Measurements from ENCODE around the gene NPAS3.

NPAS3 gene

GRCh38 chr14:33315217-33315616, 376.5 kb downstream of the NPAS3 start:
- no peak for DNase-seq (ENCODE audit: low read depth in 2 of 2, low spot score in 1 of 2)

GRCh38 chr14:33315721-33316120, 377.0 kb downstream of the NPAS3 start:
- no peak for DNase-seq (ENCODE audit: low read depth in 2 of 2, low spot score in 1 of 2)

GRCh38 chr14:33317675-33318074, 379.0 kb downstream of the NPAS3 start:
- DNase-seq (ENCODE audit: low read depth in 2 of 2, low spot score in 1 of 2) = no peak

GRCh38 chr14:33323979-33324378, 385.3 kb downstream of the NPAS3 start:
- no peak for DNase-seq (ENCODE audit: low read depth in 2 of 2, low spot score in 1 of 2)

GRCh38 chr14:33331176-33331949, 392.7 kb downstream of the NPAS3 start:
- no peak for DNase-seq (ENCODE audit: low read depth in 2 of 2, low spot score in 1 of 2)

GRCh38 chr14:33332497-33332896, 393.8 kb downstream of the NPAS3 start:
- no peak for DNase-seq (ENCODE audit: low read depth in 2 of 2, low spot score in 1 of 2)

- DNase-seq (ENCODE audit: low read depth in 2 of 2, low spot score in 1 of 2) = no peak
These were observed 396.7 kb downstream of the NPAS3 start for GRCh38 chr14:33335366-33335765.

- DNase-seq (ENCODE audit: low read depth in 2 of 2, low spot score in 1 of 2) = no peak
These were observed 403.8 kb downstream of the NPAS3 start for GRCh38 chr14:33342299-33342974.

GRCh38 chr14:33343016-33343415, 404.3 kb downstream of the NPAS3 start:
- no peak for DNase-seq (ENCODE audit: low read depth in 2 of 2, low spot score in 1 of 2)

GRCh38 chr14:33347796-33348195, 409.1 kb downstream of the NPAS3 start:
- DNase-seq (ENCODE audit: low read depth in 2 of 2, low spot score in 1 of 2) = no peak

GRCh38 chr14:33348510-33348909, 409.8 kb downstream of the NPAS3 start:
- no peak for DNase-seq (ENCODE audit: low read depth in 2 of 2, low spot score in 1 of 2)

GRCh38 chr14:33349871-33350270, 411.2 kb downstream of the NPAS3 start:
- DNase-seq (ENCODE audit: low read depth in 2 of 2, low spot score in 1 of 2) = no peak

GRCh38 chr14:33350366-33350990, 411.8 kb downstream of the NPAS3 start:
- no peak for DNase-seq (ENCODE audit: low read depth in 2 of 2, low spot score in 1 of 2)

GRCh38 chr14:33352821-33353220, 414.1 kb downstream of the NPAS3 start:
- DNase-seq (ENCODE audit: low read depth in 2 of 2, low spot score in 1 of 2) = no peak

GRCh38 chr14:33356181-33356580, 417.5 kb downstream of the NPAS3 start:
- DNase-seq (ENCODE audit: low read depth in 2 of 2, low spot score in 1 of 2) = no peak

GRCh38 chr14:33357225-33358010, 418.7 kb downstream of the NPAS3 start:
- no peak for DNase-seq (ENCODE audit: low read depth in 2 of 2, low spot score in 1 of 2)

GRCh38 chr14:33359288-33359881, 420.7 kb downstream of the NPAS3 start:
- no peak for DNase-seq (ENCODE audit: low read depth in 2 of 2, low spot score in 1 of 2)

GRCh38 chr14:33362934-33363333, 424.3 kb downstream of the NPAS3 start:
- DNase-seq (ENCODE audit: low read depth in 2 of 2, low spot score in 1 of 2) = no peak

- no peak for DNase-seq (ENCODE audit: low read depth in 2 of 2, low spot score in 1 of 2)
These were observed 425.0 kb downstream of the NPAS3 start for GRCh38 chr14:33363682-33364081.

- no peak for DNase-seq (ENCODE audit: low read depth in 2 of 2, low spot score in 1 of 2)
These were observed 425.8 kb downstream of the NPAS3 start for GRCh38 chr14:33364466-33364865.

GRCh38 chr14:33369041-33369440, 430.4 kb downstream of the NPAS3 start:
- no peak for DNase-seq (ENCODE audit: low read depth in 2 of 2, low spot score in 1 of 2)
